HG03064 (cell line): ENCODE data around the gene EXOC7.

Experiments
- ATAC-seq: cut with Tn5 transposase; IDR thresholded peaks from one replicate; pipeline ENCODE4 v1.9.1; 2021; ENCODE audit warnings: low read depth; ENCODE audit not compliant: unreplicated experiment

Gene EXOC7

GRCh38 chr17:76103274-76104139 lies at the start of gene EXOC7:
Gene EXOC7 (minus strand): TSS chr17:76103787. CDS start chr17:76103692, 95 bp downstream.
- no peak for ATAC-seq

- ATAC-seq = no peak
Observed at GRCh38 chr17:76153202-76153601, 49.6 kb upstream of the EXOC7 start.

GRCh38 chr17:76152591-76152990 lies 49.0 kb upstream of the EXOC7 start:
- no peak for ATAC-seq

GRCh38 chr17:76151896-76152454 lies 48.4 kb upstream of the EXOC7 start:
- ATAC-seq = no peak

- ATAC-seq = no peak
Observed at GRCh38 chr17:76150712-76151622, 47.4 kb upstream of the EXOC7 start.

GRCh38 chr17:76149214-76149613 lies 45.6 kb upstream of the EXOC7 start:
- ATAC-seq = no peak

- ATAC-seq = no peak
Observed at GRCh38 chr17:76148015-76148326, 44.4 kb upstream of the EXOC7 start.

GRCh38 chr17:76147211-76148014 lies 43.8 kb upstream of the EXOC7 start:
- no peak for ATAC-seq

- no peak for ATAC-seq
Observed at GRCh38 chr17:76146053-76146851, 42.7 kb upstream of the EXOC7 start.

- no peak for ATAC-seq
Observed at GRCh38 chr17:76145231-76146052, 41.9 kb upstream of the EXOC7 start.

GRCh38 chr17:76142585-76143041 lies 39.0 kb upstream of the EXOC7 start:
- ATAC-seq = no peak

GRCh38 chr17:76142039-76142584 lies 38.5 kb upstream of the EXOC7 start:
- no peak for ATAC-seq

- peak; percentile 54 for ATAC-seq
Observed at GRCh38 chr17:76141212-76142038, 37.8 kb upstream of the EXOC7 start, which contains the start of gene FOXJ1. Gene FOXJ1 (minus strand): TSS chr17:76141245. CDS start chr17:76140395, 850 bp downstream.

- ATAC-seq = no peak
Observed at GRCh38 chr17:76140661-76141211, 37.1 kb upstream of the EXOC7 start.

- ATAC-seq = no peak
Observed at GRCh38 chr17:76139801-76140660, 36.4 kb upstream of the EXOC7 start.
